Stimulated activated naive CD8-positive, alpha-beta T cell treated with anti-CD3 and anti-CD28 coated beads, Interleukin-15, Interleukin-2, amounts not matched to agents 100 U/mL and 50 U/mL, for 24 hours (primary cell): ENCODE results near the gene STX4.
"Not testable (repeated sequence)": the region's sequence is repeated elsewhere in the genome, so short reads cannot be mapped to it uniquely, and the experiment has no call there.

Experiments
- ATAC-seq: fragments of 150-1000 bp; cut with Tn5 transposase; one replicate; pipeline ENCODE4 v1.10.0; 2021
- DNase-seq: peaks from one replicate; pipeline ENCODE4 v3.0.0; 2021

Gene STX4

DNA sequence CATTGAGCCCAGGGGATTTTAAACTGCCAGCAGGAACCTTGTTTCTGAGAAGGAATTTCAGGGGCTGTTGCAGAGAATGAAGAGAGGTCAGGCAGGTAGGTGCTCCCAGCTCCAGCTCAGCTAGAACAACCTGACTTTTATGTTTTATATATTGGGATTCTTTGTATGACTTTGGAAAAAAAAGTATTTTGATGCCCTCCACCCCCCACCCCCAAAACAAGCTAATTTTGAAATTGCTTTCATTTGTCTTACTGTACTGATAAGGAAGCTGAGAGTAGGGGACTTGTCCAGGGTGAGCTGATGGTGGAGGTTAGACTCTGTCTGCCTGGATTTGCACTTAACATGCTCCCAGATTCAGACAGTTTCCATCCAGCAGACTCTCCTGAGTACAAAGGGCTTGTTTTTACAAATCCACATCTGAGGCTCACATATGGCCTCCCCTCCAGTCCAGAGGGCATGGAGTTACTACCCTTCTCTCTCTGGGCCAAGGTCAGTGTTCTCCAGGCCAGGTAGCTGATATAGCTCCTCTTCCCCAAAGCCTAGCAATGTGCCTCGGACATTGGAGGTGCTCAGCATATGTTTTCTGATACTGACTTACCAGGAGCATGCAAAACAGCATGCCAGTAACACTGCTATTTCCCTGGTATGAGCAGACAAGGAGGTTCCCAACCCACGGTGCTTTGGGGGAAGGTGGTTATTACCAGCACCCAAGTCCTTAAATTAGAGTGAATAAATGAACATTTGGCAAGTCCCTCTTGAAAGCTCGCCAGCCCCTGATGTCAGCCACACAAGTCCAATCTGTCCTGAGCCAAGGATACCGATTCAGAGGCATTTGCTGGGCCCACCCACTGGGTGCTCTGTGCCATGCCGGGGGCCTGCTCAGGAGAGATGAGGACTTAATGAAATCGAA is 34.3 kb upstream of the STX4 start:
- ATAC-seq (no peak), DNase-seq (no peak)

DNA sequence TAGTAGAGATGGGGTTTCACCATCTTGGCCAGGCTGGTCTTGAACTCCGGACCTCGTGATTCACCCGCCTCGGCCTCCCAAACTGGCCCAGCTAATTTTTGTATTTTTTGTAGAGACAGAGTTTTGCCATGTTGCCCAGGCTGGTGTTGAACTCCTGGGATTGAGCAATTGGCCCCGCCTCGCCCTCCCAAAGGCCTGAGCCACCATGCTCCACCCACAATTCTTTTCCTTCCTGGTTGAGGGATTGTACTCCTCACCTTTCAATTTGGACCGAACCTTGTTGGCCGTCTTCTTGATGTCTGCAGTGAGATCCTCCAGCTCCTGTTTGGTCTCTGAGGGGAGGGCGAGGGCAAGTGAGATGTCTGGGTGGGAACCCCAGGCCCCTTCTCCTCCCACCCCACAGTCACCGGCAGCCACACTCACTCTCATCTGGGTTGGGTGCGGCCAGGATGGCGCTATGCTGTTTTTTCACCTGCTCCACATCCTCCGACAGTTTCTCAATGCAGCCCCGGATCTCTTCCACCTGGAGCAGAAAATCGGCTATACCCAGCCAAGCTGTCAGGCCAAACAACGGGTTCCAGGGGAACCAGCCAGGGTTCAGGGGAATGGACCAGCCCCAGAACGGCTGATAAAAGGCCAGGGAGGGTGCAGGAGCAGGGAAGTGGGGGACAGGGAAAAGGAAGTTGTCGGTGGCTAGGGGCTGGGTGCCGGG is 32.5 kb upstream of the STX4 start:
- DNase-seq (no peak), ATAC-seq (no peak)

- no peak for DNase-seq
Observed at GRCh38 chr16:31001507-31002249, 31.7 kb upstream of the STX4 start.

GRCh38 chr16:31002250-31002700 is 31.1 kb upstream of the STX4 start:
- ATAC-seq (no peak), DNase-seq (no peak)

More at GRCh38 chr16:31001507-31002249, 31.7 kb upstream of the STX4 start:
- no peak for ATAC-seq

DNA sequence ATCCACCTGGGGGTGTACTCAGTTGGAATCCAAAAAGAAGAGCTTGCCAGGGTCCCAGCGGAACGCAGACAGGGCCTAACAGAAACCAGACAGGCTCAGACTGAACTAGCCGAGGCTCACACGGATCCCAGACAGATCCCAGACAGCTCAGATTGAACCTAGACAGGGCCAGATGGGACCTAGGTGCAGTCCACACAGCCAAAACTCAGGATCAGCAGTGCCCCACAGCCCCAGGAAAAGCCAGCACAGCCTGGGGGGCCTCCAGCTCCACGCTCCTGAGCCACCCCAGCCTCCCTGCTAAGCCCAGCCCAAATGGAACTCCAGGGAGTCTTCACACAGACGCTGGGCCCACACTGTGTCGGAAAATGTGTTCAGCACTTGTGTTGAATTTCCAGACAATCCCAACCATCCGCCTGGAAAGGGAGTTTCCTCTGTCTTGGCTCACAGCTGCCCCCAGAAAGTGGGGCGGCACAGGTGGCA is 30.5 kb upstream of the STX4 start:
- DNase-seq: no peak
- no peak for ATAC-seq

GRCh38 chr16:31003744-31004143 is 29.6 kb upstream of the STX4 start:
- DNase-seq: no peak
- ATAC-seq: no peak

GRCh38 chr16:31004658-31005057 is 28.7 kb upstream of the STX4 start:
- ATAC-seq (no peak), DNase-seq (no peak)

DNA sequence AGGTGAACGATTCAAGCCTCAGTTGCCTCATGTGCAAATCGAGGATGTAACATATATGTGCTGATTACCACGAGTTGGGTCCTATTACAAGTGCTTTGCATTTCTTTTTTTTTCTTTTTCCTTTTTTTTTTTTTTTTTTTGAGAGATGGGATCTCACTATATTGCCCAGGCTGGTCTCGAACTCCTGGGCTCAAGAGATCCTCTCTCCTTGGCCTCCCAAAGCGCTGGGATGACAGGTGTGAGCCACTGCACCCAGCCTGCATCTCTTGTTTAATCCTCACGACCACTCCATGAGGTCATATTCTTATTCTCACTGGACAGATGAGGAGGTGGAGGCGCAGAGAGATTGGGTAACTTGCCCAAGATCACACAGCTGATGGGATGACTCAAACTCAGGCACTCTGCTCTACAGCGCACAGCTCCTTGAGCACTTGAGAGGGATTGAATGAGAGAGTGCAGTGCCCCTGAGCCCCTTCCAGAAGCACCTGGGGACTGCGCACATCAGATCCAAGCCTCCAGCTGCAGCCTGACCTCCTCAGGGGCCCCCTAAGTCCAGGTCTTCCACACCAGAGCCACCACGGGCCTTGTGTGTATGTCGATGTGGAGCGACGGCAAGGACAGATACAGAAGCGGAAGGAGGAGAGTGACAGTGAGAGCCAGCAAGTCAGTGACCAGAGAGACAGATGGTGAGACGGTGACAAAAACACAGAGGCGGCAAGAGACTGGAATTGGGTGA is 27.8 kb upstream of the STX4 start:
- no peak for ATAC-seq

DNA sequence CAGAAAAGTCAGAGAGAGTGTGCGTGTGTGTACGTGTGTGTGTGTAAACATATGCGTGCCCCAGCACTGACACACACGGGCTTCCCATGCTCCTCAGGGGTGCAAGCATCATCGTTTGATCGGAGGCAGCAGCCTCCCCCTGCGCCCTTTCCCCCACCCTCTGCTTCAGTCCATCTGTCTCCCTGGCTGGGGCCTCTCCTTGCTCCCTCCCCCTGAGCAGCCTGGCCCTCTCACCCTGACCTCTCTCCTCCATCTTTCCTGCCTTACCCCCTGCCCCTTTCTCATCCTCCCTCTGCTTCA is 27.3 kb upstream of the STX4 start:
- DNase-seq (no peak), ATAC-seq (no peak)

More for the DNA sequence above, 27.8 kb upstream of the STX4 start:
- no peak for DNase-seq

GRCh38 chr16:31006589-31006988 is 26.8 kb upstream of the STX4 start:
- DNase-seq: no peak
- ATAC-seq: no peak

DNA sequence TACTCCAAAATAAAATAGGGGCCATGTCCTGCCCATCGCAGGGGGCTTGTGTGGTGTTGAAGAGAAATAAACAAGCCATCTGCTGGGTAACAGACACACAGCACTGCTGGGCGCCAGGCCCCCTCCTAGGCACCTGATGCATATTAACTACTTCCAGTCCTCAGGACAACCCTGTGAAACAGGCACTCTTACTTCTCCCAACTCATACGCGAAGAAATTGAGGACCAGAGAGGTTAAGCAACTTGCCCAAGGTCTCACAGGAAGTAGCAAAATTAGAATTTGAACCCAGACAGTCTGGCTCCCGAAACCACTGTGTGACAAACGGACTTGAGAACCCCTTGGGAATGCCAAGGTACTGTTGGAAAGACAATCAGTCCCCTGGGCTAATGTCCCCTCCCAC is 25.7 kb upstream of the STX4 start:
- ATAC-seq: no peak
- no peak for DNase-seq

- no peak for ATAC-seq
- no peak for DNase-seq
Observed at GRCh38 chr16:31008149-31008548, 25.2 kb upstream of the STX4 start.

DNA sequence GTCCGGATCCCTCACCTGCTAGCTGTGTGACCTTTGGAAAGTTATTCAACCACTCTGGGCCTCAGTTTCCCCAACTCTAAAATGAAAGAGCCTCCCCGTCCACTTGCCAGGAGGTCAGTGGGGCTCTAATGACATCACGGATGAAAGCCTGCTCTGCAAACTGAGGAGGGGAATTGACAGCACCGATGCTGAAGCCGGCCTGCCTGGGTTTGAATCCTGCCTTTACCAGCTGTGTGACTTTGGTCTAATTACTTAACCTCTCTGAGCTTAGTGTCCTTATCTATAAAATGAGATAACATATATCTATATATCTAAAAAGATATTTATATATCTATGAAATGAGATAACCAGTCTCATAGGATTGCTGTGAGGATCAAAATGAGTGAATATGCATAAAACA is 24.8 kb upstream of the STX4 start:
- ATAC-seq: no peak
- no peak for DNase-seq

DNA sequence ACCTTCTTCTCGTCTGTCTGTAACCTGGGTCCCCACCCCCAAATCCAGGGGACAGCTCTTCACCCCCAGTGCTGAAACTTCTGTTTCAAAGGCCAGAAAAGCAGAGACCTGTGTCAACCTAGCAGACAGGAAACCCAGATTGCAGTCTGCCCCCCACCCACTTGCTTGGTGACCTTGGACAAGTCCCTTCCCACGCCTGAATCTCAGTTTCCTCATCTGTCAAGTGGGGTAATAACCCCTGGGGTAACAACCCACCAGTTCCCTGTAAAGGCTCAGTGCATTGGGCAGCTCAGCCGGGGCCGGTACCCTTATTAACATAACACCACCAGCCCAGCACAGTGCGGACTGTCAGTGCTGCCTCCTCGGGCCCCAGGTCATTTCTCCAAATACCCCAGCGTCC is 24.2 kb upstream of the STX4 start:
- ATAC-seq (no peak), DNase-seq (no peak)

- ATAC-seq: no peak
- DNase-seq: no peak
Observed at GRCh38 chr16:31009894-31010584, 23.3 kb upstream of the STX4 start.

- peak; percentile 20 for ATAC-seq
- DNase-seq: peak; percentile 58
Observed at GRCh38 chr16:31010585-31011325, 22.6 kb upstream of the STX4 start, which contains the start of gene STX1B. Gene STX1B, minus strand, starts transcription at chr16:31010638. Its CDS starts 242 bp downstream, at chr16:31010396.

DNA sequence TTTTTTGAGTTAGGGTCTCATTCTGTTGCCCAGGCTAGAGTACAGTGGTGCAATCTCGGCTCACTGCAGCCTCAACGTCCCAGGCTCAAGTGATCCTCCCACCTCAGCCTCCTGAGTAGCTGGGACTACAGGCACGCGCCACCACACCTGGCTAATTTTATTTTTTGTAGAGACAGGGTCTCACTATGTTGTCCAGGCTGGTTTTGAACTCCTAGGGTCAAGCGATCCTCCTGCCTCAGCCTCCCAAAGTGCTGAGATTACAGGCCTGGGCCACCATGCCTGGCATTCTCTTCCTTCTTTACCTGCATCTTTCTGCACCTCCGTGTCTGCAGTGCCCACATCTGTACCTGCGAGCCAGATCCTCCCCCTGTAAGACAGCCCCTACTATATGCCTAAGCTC is 21.5 kb upstream of the STX4 start:
- not testable (repeated sequence) for ATAC-seq, DNase-seq

DNA sequence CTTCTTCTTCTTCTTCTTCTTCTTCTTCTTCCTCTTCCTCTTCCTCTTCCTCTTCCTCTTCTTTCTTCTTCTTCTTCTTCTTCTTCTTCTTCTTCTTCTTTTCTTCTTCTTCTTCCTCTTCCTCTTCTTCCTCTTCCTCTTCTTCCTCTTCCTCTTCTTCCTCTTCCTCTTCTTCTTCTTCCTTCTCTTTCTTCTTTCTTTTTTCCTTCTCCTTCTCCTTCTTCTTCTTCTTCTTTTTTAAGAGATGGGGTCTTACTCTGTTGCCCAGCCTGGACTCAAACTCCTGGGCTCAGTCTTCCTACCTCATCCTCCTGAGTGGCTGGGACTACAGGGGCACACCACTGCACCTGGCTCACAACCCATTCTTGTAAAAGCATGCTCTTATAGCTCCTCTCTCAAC is 20.1 kb upstream of the STX4 start:
- DNase-seq, ATAC-seq: not testable (repeated sequence)

DNA sequence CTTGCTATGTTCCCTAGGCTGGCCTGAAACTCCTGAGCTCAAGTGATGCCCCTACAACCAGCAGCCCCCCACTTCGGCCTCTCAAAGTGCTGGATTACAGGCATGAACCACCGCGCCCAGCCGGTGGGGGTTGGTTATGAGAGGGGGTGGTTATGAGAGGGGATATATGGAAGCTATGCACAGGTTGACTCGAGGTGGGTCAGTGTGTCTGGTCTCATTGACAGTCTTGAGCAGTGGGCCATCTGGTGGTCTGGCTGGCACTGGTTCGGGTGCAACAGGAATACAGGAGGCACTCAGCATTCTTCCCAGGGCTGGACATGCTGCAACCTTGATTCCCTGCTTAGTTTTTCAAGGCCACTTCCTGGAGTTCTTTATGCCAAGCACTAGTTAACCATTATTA is 17.3 kb upstream of the STX4 start:
- no peak for ATAC-seq
- DNase-seq: no peak

DNA sequence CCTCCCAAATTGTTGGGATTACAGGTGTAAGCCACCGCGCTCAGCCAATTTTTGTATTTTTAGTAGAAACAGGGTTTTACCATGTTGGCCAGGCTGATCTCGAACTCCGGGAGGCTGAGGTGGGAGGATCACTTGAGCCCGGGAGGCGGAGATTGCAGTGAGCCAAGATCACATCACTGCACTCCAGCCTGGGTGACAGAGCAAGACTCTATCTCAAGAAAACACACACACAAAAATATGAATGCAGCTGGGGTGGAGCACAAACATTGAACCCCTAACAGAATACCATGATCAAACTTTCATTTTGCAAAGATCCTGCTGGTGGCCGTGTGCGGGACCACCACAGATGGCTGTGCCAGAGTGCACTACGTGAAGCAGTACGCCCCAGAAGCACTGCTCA is 15.6 kb upstream of the STX4 start:
- DNase-seq, ATAC-seq: not testable (repeated sequence)
